ENCODE measurements around the gene CTTNBP2. TPM values are rescaled to one million over a fixed set of nuclear protein-coding genes. Genes with fewer than 3 reads are reported as not detected.

The CTTNBP2 gene
- polyA plus RNA-seq, 1 donor from 2014 or later: 53.5 TPM

DNA sequence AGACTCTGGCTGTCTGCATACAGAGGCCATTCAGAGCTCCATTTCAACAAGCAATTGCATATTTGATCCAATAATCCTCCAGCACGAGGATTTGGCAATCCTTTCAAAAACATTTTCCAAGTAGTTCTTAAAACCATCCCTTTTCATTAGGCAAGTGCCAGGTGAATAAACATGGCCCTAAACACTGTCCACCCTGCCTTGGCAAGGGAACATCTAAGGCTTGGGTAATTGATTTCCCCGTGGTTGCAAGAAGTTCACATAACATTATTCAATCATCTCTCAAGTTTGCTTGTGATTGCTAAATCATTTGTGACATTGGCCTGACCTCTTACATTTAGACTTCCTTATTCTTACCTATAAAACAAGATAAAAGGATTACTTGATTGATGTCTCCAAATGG is 175.2 kb downstream of the CTTNBP2 start:
- Histone ChIP-seq H3K4me2 (ENCODE audit: low read length) (no peak overlapping the region), H3K4me3 (ENCODE audit: low read length) (no peak overlapping the region), H3K9ac (ENCODE audit: low read length) (no peak overlapping the region), H3K36me3 (ENCODE audit: insufficient read depth, low read length) (no peaks in the 10 kb centered on the region), H3K27me3 (ENCODE audit: insufficient read depth, low read depth, low read length) (no peaks in the 10 kb centered on the region), H4K20me1 (ENCODE audit: insufficient read depth) (no peaks in the 10 kb centered on the region), H3K79me2 (replicated peaks; ENCODE audit: insufficient read depth, low read length) (no peaks in the 10 kb centered on the region), H3K9me3 (ENCODE audit: low read length) (no peaks in the 10 kb centered on the region), H3K27ac (ENCODE audit: low read length) (no peak overlapping the region), H2AFZ (ENCODE audit: low read depth, low read length) (no peak overlapping the region), H3K9me2 (ENCODE audit: insufficient read depth, low read length) (no peaks in the 10 kb centered on the region), H3F3A (ENCODE audit: insufficient read depth, low read length, poor library complexity, severe bottlenecking) (no peaks in the 10 kb centered on the region)
- TF ChIP-seq TAF1 (IDR thresholded peaks at IDR 0.05; ENCODE audit: low read depth): no peak
- TF ChIP-seq EZH2 (IDR thresholded peaks at IDR 0.05; ENCODE audit: borderline replicate concordance, insufficient read depth, low read length, poor library complexity, severe bottlenecking): no peak
- TF ChIP-seq, protein P1, sequence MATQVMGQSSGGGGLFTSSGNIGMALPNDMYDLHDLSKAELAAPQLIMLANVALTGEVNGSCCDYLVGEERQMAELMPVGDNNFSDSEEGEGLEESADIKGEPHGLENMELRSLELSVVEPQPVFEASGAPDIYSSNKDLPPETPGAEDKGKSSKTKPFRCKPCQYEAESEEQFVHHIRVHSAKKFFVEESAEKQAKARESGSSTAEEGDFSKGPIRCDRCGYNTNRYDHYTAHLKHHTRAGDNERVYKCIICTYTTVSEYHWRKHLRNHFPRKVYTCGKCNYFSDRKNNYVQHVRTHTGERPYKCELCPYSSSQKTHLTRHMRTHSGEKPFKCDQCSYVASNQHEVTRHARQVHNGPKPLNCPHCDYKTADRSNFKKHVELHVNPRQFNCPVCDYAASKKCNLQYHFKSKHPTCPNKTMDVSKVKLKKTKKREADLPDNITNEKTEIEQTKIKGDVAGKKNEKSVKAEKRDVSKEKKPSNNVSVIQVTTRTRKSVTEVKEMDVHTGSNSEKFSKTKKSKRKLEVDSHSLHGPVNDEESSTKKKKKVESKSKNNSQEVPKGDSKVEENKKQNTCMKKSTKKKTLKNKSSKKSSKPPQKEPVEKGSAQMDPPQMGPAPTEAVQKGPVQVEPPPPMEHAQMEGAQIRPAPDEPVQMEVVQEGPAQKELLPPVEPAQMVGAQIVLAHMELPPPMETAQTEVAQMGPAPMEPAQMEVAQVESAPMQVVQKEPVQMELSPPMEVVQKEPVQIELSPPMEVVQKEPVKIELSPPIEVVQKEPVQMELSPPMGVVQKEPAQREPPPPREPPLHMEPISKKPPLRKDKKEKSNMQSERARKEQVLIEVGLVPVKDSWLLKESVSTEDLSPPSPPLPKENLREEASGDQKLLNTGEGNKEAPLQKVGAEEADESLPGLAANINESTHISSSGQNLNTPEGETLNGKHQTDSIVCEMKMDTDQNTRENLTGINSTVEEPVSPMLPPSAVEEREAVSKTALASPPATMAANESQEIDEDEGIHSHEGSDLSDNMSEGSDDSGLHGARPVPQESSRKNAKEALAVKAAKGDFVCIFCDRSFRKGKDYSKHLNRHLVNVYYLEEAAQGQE (IDR thresholded peaks at IDR 0.05; ENCODE audit: borderline replicate concordance): no peak
- no peak for TF ChIP-seq RAD21 (conservative IDR thresholded peaks at IDR 0.05)
- no peak for TF ChIP-seq MXI1 (conservative IDR thresholded peaks at IDR 0.05; ENCODE audit: poor library complexity, severe bottlenecking)
- TF ChIP-seq, protein P2, sequence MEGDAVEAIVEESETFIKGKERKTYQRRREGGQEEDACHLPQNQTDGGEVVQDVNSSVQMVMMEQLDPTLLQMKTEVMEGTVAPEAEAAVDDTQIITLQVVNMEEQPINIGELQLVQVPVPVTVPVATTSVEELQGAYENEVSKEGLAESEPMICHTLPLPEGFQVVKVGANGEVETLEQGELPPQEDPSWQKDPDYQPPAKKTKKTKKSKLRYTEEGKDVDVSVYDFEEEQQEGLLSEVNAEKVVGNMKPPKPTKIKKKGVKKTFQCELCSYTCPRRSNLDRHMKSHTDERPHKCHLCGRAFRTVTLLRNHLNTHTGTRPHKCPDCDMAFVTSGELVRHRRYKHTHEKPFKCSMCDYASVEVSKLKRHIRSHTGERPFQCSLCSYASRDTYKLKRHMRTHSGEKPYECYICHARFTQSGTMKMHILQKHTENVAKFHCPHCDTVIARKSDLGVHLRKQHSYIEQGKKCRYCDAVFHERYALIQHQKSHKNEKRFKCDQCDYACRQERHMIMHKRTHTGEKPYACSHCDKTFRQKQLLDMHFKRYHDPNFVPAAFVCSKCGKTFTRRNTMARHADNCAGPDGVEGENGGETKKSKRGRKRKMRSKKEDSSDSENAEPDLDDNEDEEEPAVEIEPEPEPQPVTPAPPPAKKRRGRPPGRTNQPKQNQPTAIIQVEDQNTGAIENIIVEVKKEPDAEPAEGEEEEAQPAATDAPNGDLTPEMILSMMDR (IDR thresholded peaks at IDR 0.05; ENCODE audit: poor library complexity, severe bottlenecking): no peak
- no peak for TF ChIP-seq POLR2AphosphoS5 (IDR thresholded peaks at IDR 0.05)
- no peak for TF ChIP-seq EP300 (conservative IDR thresholded peaks at IDR 0.05; ENCODE audit: poor library complexity, severe bottlenecking)
- no peak for TF ChIP-seq SMC3 (conservative IDR thresholded peaks at IDR 0.05; ENCODE audit: poor library complexity)

DNA sequence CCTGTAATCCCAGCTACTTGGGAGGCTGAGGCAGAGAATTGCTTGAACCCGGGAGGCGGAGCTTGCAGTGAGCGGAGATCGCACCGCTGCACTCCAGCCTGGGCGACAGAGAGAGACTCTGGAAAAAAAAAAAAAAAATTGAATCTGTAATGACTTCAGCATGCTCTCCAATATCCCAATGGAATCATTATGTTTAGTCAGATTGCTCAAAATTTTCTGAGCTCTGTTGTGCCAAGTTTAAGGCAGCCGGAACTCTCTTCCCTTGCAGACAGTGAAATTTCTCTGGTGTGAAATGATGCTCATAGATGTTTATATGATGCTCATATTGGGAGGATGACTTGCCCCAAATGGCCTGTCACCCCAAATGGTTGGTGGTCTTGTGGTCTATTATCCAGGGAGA is 180.9 kb downstream of the CTTNBP2 start:
- H3K27ac ChIP-seq (ENCODE audit: low read length): no peak overlapping the region
- H2AFZ ChIP-seq (ENCODE audit: low read depth, low read length): no peak overlapping the region
- no peaks in the 10 kb centered on the region for H3K9me3 ChIP-seq (ENCODE audit: low read length)
- no peaks in the 10 kb centered on the region for H3K9me2 ChIP-seq (ENCODE audit: insufficient read depth, low read length)
- H3K9ac ChIP-seq (ENCODE audit: low read length): no peak overlapping the region
- no peaks in the 10 kb centered on the region for H3K79me2 ChIP-seq (replicated peaks; ENCODE audit: insufficient read depth, low read length)
- no peaks in the 10 kb centered on the region for H3F3A ChIP-seq (ENCODE audit: insufficient read depth, low read length, poor library complexity, severe bottlenecking)
- no peak overlapping the region for H3K4me3 ChIP-seq (ENCODE audit: low read length)
- no peaks in the 10 kb centered on the region for H3K27me3 ChIP-seq (ENCODE audit: insufficient read depth, low read depth, low read length)
- H3K4me2 ChIP-seq (ENCODE audit: low read length): no peak overlapping the region
- TF ChIP-seq RAD21 (conservative IDR thresholded peaks at IDR 0.05): no peak
- no peaks in the 10 kb centered on the region for H3K36me3 ChIP-seq (ENCODE audit: insufficient read depth, low read length)
- no peaks in the 10 kb centered on the region for H4K20me1 ChIP-seq (ENCODE audit: insufficient read depth)

DNA sequence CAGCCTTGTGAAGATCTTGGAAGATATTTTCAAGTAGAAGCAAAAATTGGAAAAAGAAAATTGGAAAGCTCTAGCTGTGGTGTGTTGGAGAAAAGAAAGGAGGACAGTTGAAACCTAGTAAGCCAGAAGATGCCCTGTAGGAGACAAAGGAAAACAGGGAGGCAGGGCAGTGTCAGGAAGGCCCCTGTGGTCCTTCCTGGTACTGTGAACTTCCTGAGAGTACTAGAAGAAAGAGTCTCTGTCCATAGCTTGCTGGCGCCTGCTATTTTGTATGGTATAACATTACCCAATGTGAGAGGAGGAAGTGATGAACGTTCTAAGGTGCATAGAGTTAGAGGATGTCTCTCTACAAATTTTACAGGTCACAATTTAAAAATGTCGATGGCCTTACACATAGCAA is 183.1 kb downstream of the CTTNBP2 start:
- TF ChIP-seq TAF1 (IDR thresholded peaks at IDR 0.05; ENCODE audit: low read depth): no peak
- no peak for TF ChIP-seq MXI1 (conservative IDR thresholded peaks at IDR 0.05; ENCODE audit: poor library complexity, severe bottlenecking)
- TF ChIP-seq POLR2AphosphoS5 (IDR thresholded peaks at IDR 0.05): no peak
- TF ChIP-seq EZH2 (IDR thresholded peaks at IDR 0.05; ENCODE audit: borderline replicate concordance, insufficient read depth, low read length, poor library complexity, severe bottlenecking): no peak
- TF ChIP-seq EP300 (conservative IDR thresholded peaks at IDR 0.05; ENCODE audit: poor library complexity, severe bottlenecking): no peak
- TF ChIP-seq, protein P1 (IDR thresholded peaks at IDR 0.05; ENCODE audit: borderline replicate concordance): no peak
- TF ChIP-seq, protein P2 (IDR thresholded peaks at IDR 0.05; ENCODE audit: poor library complexity, severe bottlenecking): no peak
- no peak for TF ChIP-seq SMC3 (conservative IDR thresholded peaks at IDR 0.05; ENCODE audit: poor library complexity)
- no peak for TF ChIP-seq RAD21 (conservative IDR thresholded peaks at IDR 0.05)
- no peak overlapping the region for H3K4me3 ChIP-seq (ENCODE audit: low read length)
- H3K79me2 ChIP-seq (replicated peaks; ENCODE audit: insufficient read depth, low read length): no peaks in the 10 kb centered on the region
- no peak overlapping the region for H2AFZ ChIP-seq (ENCODE audit: low read depth, low read length)
- H3F3A ChIP-seq (ENCODE audit: insufficient read depth, low read length, poor library complexity, severe bottlenecking): no peaks in the 10 kb centered on the region
- H3K9me3 ChIP-seq (ENCODE audit: low read length): no peaks in the 10 kb centered on the region
- H3K9ac ChIP-seq (ENCODE audit: low read length): no peak overlapping the region
- no peaks in the 10 kb centered on the region for H3K9me2 ChIP-seq (ENCODE audit: insufficient read depth, low read length)
- no peaks in the 10 kb centered on the region for H3K27me3 ChIP-seq (ENCODE audit: insufficient read depth, low read depth, low read length)
- no peak overlapping the region for H3K4me2 ChIP-seq (ENCODE audit: low read length)
- H3K27ac ChIP-seq (ENCODE audit: low read length): no peak overlapping the region
- no peaks in the 10 kb centered on the region for H3K36me3 ChIP-seq (ENCODE audit: insufficient read depth, low read length)
- H4K20me1 ChIP-seq (ENCODE audit: insufficient read depth): no peaks in the 10 kb centered on the region
